SK-N-SH (cell line): ENCODE measurements around the gene PTPN23. TPM values are rescaled to one million over a fixed set of nuclear protein-coding genes. Genes with fewer than 3 reads are reported as not detected.
A peak's percentile ranks its signal among the peaks of the same experiment; 100 is the strongest.

Experiments
- ELF1 ChIP-seq: IDR thresholded peaks from 2 replicates; pipeline ENCODE4 v1.4.0; 2012
- EP300 ChIP-seq, 2 experiments: IDR thresholded peaks; 2 replicates each; pipeline versions ENCODE4 v1.4.0 to v1.6.1; 2012; ENCODE audit warnings: borderline replicate concordance in 1 of 2, low read depth in 1 of 2, low read length in 1 of 2
- EZH2phosphoT487 ChIP-seq: fragments of 200-600 bp; sonication (generic); IDR thresholded peaks from 2 replicates; pipeline ENCODE4 v1.6.1; 2017; ENCODE audit warnings: low read depth, mixed run types, mild to moderate bottlenecking, antibody characterized with exemption, moderate library complexity, borderline replicate concordance
- FOSL2 ChIP-seq: IDR thresholded peaks from 2 replicates; pipeline ENCODE4 v1.4.0; 2012; ENCODE audit warnings: low read depth, mild to moderate bottlenecking, moderate library complexity, borderline replicate concordance
- GATA2 ChIP-seq: sonication (generic); formaldehyde crosslinking; IDR thresholded peaks from 2 replicates; pipeline ENCODE4 v1.5.0; 2020; ENCODE audit warnings: mild to moderate bottlenecking, missing genetic modification reagents
- NFIC ChIP-seq: IDR thresholded peaks from 2 replicates; pipeline ENCODE4 v1.4.0; 2012; ENCODE audit warnings: borderline replicate concordance
- NRF1 ChIP-seq: IDR thresholded peaks from 2 replicates; pipeline ENCODE4 v1.6.1; 2012; ENCODE audit warnings: low read depth, mild to moderate bottlenecking, low read length
- RAD21 ChIP-seq: IDR thresholded peaks from 2 replicates; pipeline ENCODE4 v1.6.1; 2012; ENCODE audit warnings: mild to moderate bottlenecking, low read length
- RXRA ChIP-seq: IDR thresholded peaks from 2 replicates; pipeline ENCODE4 v1.4.0; 2012; ENCODE audit warnings: low read depth, mild to moderate bottlenecking, borderline replicate concordance
- SIN3A ChIP-seq: IDR thresholded peaks from 2 replicates; pipeline ENCODE4 v1.6.1; 2012; ENCODE audit warnings: low read depth, mild to moderate bottlenecking, low read length, moderate library complexity, borderline replicate concordance
- TAF1 ChIP-seq: IDR thresholded peaks from 2 replicates; pipeline ENCODE4 v1.6.1; 2012; ENCODE audit warnings: low read depth, mild to moderate bottlenecking, low read length, moderate library complexity, borderline replicate concordance
- TEAD4 ChIP-seq: IDR thresholded peaks from 2 replicates; pipeline ENCODE4 v1.4.0; 2012; ENCODE audit warnings: mild to moderate bottlenecking, borderline replicate concordance; ENCODE audit not compliant: insufficient read depth
- polyA plus RNA-seq, 3 experiments: library from polyadenylated mRNA; depleted of rRNA; stranded (reverse); fragments of >200 nt; gene quantifications; 2 replicates each; pipeline ENCODE4 v1.2.3, GENCODE V29; 2012
- TF ChIP-seq, protein P1 (sequence below): fragments of 150-350 bp; IDR thresholded peaks from 2 replicates; pipeline ENCODE4 v1.6.1; 2016; ENCODE audit warnings: mild to moderate bottlenecking, low read depth, low read length
- TF ChIP-seq, protein P2 (sequence below): IDR thresholded peaks from 2 replicates; pipeline ENCODE4 v1.4.0; 2012; ENCODE audit warnings: low read depth, borderline replicate concordance
- TF ChIP-seq, protein P3 (sequence below): fragments of 200-600 bp; sonication (generic); IDR thresholded peaks from 2 replicates; pipeline ENCODE4 v1.6.1; 2017; ENCODE audit warnings: antibody characterized with exemption, mild to moderate bottlenecking, moderate library complexity
- TF ChIP-seq, protein P4 (sequence below): IDR thresholded peaks from 2 replicates; pipeline ENCODE4; 2012
- TF ChIP-seq, protein P5 (sequence below): fragments of 150-350 bp; IDR thresholded peaks from 2 replicates; pipeline ENCODE4 v1.6.1; 2017; ENCODE audit warnings: antibody characterized with exemption, low read length, low read depth, borderline replicate concordance

The PTPN23 gene
- polyA plus RNA-seq, 1 of the 3 experiments (the other 2 are of a cell fraction) = 10.9 TPM

DNA sequence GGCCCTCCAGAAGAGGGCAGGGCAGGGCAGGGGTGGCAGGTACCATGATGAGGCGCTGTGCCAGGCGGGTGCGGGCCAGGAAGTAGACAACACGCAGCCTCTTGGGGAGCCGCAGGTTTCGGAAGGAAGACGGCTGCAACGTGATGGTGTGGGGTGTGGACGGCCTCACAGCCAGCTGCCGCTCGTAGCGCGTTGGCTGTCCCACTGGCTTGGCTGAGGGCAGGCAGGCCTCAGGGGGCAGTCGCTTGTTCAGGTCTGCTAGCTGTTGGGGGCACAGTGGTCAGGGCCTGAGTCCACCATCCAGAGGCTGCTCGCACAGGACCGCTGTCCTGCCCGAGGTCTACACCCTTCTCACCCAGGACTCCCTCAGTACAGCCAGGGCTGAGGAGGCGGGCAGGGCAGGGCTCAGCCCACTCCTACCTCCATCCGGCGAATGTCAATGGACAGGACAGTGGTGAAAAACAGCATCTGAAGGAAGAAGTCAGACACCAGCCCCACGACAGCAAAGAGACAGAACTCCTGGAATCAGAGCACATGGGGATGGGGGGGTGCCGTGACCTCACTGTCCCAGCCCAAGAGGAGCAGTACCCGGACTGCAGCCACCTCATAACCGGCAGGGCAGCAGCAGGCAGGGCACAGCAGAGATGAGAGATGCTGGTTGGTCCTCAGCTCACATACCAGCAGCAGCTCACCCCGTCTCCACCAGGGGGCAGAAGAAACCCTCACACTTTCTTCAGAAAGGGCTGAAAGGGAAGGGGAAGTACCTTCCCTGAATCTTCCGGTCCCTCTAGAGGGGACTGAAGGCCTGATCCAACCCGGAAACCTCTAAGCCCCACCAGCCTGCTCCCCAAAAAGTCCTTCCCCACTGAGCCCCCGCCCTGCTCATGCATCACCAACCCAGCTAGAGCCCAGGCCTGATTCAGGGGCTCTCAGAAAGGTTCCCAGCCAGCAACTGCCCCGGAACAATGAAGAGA, 40.0 kb downstream of the PTPN23 start (continued):
- TF ChIP-seq, protein P1, sequence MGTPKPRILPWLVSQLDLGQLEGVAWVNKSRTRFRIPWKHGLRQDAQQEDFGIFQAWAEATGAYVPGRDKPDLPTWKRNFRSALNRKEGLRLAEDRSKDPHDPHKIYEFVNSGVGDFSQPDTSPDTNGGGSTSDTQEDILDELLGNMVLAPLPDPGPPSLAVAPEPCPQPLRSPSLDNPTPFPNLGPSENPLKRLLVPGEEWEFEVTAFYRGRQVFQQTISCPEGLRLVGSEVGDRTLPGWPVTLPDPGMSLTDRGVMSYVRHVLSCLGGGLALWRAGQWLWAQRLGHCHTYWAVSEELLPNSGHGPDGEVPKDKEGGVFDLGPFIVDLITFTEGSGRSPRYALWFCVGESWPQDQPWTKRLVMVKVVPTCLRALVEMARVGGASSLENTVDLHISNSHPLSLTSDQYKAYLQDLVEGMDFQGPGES = no peak
- TF ChIP-seq NRF1 (no peak), RAD21 (peak; percentile 82), SIN3A (no peak), TEAD4 (peak; percentile 25; the same call in 1 of the 2 replicates), GATA2 (CRISPR knock-in tag) (no peak), TAF1 (peak; percentile 46; the same call in 1 of the 2 replicates), EZH2phosphoT487 (no peak), EP300 (IDR thresholded peaks at IDR 0.05; ENCODE audit: borderline replicate concordance in 1 of 2, low read depth in 1 of 2, low read length in 1 of 2) (no peak), NFIC (no peak), FOSL2 (no peak), ELF1 (0 out of 2 replicates have a peak, but pooled peaks have one; percentile 47), RXRA (no peak)
- TF ChIP-seq, protein P2, sequence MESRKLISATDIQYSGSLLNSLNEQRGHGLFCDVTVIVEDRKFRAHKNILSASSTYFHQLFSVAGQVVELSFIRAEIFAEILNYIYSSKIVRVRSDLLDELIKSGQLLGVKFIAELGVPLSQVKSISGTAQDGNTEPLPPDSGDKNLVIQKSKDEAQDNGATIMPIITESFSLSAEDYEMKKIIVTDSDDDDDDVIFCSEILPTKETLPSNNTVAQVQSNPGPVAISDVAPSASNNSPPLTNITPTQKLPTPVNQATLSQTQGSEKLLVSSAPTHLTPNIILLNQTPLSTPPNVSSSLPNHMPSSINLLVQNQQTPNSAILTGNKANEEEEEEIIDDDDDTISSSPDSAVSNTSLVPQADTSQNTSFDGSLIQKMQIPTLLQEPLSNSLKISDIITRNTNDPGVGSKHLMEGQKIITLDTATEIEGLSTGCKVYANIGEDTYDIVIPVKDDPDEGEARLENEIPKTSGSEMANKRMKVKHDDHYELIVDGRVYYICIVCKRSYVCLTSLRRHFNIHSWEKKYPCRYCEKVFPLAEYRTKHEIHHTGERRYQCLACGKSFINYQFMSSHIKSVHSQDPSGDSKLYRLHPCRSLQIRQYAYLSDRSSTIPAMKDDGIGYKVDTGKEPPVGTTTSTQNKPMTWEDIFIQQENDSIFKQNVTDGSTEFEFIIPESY = no peak
- TF ChIP-seq, protein P3, sequence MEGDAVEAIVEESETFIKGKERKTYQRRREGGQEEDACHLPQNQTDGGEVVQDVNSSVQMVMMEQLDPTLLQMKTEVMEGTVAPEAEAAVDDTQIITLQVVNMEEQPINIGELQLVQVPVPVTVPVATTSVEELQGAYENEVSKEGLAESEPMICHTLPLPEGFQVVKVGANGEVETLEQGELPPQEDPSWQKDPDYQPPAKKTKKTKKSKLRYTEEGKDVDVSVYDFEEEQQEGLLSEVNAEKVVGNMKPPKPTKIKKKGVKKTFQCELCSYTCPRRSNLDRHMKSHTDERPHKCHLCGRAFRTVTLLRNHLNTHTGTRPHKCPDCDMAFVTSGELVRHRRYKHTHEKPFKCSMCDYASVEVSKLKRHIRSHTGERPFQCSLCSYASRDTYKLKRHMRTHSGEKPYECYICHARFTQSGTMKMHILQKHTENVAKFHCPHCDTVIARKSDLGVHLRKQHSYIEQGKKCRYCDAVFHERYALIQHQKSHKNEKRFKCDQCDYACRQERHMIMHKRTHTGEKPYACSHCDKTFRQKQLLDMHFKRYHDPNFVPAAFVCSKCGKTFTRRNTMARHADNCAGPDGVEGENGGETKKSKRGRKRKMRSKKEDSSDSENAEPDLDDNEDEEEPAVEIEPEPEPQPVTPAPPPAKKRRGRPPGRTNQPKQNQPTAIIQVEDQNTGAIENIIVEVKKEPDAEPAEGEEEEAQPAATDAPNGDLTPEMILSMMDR = peak; percentile 89
- TF ChIP-seq, protein P4, sequence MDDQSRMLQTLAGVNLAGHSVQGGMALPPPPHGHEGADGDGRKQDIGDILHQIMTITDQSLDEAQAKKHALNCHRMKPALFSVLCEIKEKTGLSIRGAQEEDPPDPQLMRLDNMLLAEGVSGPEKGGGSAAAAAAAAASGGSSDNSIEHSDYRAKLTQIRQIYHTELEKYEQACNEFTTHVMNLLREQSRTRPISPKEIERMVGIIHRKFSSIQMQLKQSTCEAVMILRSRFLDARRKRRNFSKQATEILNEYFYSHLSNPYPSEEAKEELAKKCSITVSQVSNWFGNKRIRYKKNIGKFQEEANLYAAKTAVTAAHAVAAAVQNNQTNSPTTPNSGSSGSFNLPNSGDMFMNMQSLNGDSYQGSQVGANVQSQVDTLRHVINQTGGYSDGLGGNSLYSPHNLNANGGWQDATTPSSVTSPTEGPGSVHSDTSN = no peak
- TF ChIP-seq, protein P5, sequence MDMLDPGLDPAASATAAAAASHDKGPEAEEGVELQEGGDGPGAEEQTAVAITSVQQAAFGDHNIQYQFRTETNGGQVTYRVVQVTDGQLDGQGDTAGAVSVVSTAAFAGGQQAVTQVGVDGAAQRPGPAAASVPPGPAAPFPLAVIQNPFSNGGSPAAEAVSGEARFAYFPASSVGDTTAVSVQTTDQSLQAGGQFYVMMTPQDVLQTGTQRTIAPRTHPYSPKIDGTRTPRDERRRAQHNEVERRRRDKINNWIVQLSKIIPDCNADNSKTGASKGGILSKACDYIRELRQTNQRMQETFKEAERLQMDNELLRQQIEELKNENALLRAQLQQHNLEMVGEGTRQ = no peak
